NCI-H2107 (cell line): ENCODE measurements around the gene MAPKAP1.
A peak's percentile ranks its signal among the peaks of the same experiment; 100 is the strongest.

Experiments
- DNase-seq: peaks from one replicate; lab custom pipeline; 2025; lab: John Stamatoyannopoulos, UW

The MAPKAP1 gene

GRCh38 chr9:125455132-125455531 is 251.9 kb downstream of the MAPKAP1 start:
- no peak for DNase-seq

GRCh38 chr9:125447202-125447802 is 259.7 kb downstream of the MAPKAP1 start:
- DNase-seq, result no peak

- DNase-seq, result peak; percentile 41
These were observed 260.4 kb downstream of the MAPKAP1 start for GRCh38 chr9:125446561-125447094.

GRCh38 chr9:125444956-125445506 is 262.0 kb downstream of the MAPKAP1 start:
- DNase-seq, result no peak

- DNase-seq, result no peak
These were observed 262.8 kb downstream of the MAPKAP1 start for GRCh38 chr9:125444166-125444565.

GRCh38 chr9:125443367-125443766 is 263.6 kb downstream of the MAPKAP1 start:
- DNase-seq, result no peak

- DNase-seq, result no peak
These were observed 264.6 kb downstream of the MAPKAP1 start for GRCh38 chr9:125442452-125442851.

GRCh38 chr9:125440411-125440810 is 266.6 kb downstream of the MAPKAP1 start:
- no peak for DNase-seq

GRCh38 chr9:125439434-125440272 is 267.4 kb downstream of the MAPKAP1 start:
- no peak for DNase-seq

- DNase-seq, result no peak
These were observed 268.2 kb downstream of the MAPKAP1 start for GRCh38 chr9:125438506-125439433.

GRCh38 chr9:125437771-125438221 is 269.2 kb downstream of the MAPKAP1 start:
- DNase-seq, result no peak

GRCh38 chr9:125436613-125437443 is 270.2 kb downstream of the MAPKAP1 start:
- no peak for DNase-seq

GRCh38 chr9:125435776-125436612 is 271.0 kb downstream of the MAPKAP1 start:
- DNase-seq, result no peak

- no peak for DNase-seq
These were observed 271.8 kb downstream of the MAPKAP1 start for GRCh38 chr9:125434986-125435775.

- no peak for DNase-seq
These were observed 273.5 kb downstream of the MAPKAP1 start for GRCh38 chr9:125433461-125434011.

GRCh38 chr9:125432715-125433385 is 274.2 kb downstream of the MAPKAP1 start:
- no peak for DNase-seq

GRCh38 chr9:125431741-125432271 is 275.2 kb downstream of the MAPKAP1 start:
- no peak for DNase-seq

- DNase-seq, result no peak
These were observed 276.0 kb downstream of the MAPKAP1 start for GRCh38 chr9:125431012-125431305.
